Measurements from ENCODE around the gene IQSEC1.

Gene IQSEC1

DNA sequence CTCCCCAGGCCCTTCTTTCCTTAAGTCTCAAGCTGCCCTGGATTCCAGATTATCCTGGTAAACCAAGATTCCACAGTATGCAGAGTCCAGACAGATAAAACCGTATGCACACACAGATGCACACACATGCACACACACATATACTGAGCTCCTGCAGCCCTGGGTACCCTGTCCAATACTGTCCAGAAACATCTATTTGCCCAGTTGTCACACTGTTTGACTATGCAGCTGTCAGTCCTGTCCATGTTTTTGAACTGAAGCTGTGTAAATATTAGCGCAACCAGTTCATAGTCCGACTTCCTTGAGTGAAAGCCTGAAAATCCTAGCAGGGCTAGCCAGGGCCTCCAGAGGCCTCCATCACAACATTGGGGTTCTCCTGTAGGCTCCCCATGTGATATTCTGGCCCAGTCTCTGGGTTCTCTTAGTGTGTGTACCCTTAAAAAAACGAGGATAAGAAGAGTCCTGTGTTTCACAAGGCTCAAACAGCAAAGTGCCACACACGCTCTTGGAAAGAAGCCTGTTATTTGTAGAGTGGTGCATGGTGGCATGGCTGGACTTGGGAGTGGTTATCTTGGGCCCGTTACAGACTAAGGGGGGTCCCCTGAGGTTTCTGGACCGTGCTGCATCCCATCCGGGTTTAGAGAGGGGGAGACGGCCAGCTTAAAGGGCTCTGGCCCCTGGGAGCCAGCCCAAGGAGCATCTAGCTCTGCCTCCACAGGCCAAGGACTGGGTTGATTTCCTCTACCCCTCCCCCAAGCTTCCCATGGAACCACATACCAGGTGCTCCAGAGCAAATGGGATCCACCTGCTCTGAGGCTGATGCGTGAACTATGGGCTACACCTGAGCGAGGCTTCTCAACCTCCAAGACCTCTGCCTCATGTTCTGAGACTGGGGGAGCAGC lies 108.3 kb downstream of the IQSEC1 start:
- no peak for DNase-seq

DNA sequence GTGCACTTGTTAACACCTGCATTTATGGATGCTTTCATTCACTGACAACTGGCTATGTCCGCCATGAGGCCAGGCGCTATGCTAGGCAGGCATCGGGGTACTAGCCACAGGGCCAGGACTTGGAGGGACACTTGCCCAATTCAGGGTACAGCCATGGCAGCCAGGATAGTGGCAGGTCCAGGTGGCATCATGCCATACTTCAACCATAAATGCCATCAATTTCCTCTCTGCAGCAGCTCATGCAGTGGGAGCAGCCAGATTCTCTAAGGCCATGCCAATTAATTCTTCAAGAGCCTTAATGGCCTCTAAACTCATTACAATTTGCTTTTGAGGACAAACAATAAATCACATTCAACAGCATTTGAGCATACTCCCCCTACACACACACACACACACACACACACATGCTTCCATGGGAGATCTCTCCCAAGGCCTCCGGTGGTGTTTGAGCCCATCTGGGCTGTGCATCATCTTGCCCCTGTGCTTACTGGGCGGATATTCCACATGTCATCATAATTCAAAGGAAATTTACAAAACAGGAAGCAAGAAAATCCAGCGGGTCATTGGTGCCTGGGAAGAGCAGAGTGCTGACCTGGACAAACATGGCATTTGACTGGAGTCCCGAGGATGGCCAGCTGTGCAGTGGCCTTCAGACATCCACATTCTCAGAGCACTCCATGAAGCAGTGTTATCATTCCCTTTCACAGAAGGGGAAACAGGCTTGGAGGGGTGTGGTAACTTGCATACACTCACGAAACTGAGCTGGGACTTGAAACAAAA lies 109.1 kb downstream of the IQSEC1 start:
- DNase-seq = no peak

DNA sequence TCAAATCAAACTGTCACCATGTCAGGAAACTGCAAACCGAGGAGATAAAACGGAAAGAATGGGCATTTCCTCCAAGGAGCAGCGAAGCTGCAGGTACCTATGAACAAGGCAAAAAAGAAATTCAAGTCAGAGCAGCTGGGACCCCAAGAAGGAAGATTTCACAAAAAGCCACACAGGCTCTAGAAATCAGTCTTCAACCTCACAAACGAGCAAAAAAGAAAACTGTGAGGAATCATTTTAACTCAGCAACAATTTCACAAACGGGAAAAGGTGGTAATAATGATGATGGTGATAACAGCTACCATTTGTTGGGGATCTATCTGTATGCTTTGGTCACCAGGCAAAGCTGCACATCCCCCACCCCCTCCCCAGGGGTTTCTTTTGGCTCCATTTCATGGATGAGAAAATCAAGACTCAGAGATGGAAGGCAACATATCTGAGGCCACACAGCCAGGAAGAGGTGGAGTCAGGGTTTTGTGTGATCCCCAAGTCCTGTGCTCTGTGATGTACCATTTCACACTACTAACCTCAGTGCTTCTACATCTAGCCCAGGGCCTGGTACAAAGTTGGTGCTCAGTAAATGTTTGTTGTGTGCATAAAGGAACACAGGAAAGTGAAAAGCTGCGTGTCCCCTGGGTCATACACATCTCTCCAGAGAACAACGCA lies 109.9 kb downstream of the IQSEC1 start:
- no peak for DNase-seq

DNA sequence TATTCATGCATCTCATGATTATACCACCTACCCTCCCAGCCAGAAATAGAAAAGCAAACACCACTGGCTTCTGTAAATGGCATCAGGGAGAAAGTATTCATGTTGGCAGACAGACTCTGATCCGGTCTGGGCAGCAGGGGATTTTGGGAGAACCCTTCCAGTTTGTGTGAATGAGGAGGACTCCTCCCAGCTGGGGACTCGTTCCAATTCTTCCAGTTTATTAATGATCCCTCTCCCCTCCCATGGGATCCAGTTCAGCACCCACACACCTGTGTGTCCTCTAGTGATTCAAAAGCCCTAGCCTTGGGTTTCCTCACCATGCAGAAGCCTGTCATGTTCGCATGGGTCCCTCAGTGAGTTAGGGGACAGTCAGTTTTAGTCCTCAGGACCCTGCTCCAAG lies 110.9 kb downstream of the IQSEC1 start:
- no peak for DNase-seq

DNA sequence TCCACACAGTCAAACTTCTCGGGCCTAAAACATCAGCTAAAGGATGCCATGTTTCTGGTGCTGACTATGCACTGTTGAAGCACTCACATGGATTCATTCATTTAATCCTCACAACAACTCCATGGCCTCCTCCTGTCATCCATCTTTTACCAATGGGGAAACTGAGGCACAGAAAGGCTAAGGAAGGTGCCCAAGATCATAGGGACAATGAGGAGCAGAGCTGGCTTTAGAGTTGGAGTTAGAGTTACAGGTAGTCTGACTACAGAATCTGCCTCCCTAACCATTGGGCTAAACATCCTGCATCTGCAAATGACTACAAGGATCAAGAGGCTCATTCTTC lies 111.6 kb downstream of the IQSEC1 start:
- no peak for DNase-seq

DNA sequence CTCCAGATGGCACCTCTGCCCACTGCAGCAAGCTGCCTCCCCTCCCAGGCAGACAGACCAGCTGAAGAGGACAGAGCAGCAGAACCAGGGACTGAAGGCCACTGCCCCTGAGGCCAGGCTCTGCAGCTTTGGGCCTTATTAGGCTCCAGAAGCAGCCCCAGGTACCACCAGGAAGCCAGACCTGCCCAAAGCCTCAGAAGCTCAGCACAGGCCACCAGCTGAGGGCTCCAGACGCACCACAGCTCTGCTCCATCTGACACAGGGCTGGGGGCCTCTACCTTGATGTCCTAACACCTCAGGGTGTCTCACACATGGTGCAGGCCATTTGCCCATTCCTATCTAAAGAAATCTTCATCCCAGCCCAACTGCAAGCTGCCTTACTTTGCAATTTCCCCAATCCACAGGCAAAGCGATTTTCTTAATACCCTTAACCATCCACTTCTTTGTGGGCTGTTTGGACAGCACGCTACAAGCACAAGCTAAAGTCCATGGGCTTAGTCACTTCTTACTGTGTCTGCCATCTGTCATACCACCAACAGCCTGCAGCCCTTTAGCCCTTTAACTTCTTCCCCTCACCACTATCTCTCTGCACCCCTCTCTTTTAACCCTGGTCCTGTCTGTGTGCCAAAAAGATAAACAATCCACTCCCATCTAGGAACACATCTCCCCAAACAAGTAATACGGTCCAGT lies 112.1 kb downstream of the IQSEC1 start:
- no peak for DNase-seq

DNA sequence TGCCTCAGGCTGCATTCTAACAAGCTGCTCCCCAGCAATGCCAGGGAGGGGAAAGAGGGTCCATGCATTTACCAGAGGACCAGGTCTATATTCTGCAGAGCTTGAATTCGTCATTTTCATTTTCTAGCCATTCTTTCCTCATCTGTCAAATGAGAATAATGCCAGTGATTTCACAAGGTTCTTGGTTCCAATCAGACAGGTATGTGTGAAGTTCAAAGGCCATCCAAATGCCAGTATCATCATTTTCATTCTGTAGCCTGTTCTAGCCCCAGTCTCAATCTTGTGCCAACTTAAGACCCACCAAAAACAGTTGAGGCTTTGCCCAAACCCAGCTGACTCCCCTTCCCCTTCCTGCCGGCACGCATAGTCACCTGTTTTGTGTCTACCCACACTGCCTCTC lies 112.7 kb downstream of the IQSEC1 start:
- no peak for DNase-seq

DNA sequence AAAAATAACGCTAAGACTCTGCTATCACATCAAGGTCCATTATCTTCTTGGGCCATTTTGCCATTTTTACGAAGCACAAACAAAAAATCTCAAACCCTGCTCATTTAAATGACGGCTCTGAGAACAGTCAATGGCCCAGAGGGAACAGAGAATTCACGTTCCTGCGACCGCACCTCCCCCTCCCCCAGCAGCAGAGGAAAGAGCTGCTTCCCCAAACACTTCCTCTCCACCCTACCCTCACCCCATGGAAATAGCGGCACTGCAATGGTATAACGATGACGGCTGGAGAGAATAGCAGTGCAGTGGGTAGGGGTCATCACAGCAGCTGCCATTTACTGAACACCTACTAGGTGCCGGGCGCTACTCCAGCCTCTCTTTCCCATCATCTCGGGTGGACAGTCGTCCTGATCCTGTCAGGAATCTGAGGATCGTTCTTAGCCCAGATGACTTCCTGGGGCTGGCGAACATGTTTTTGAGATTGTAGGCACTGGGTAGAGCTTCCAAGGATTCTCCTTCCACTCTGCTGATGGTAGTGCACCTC lies 113.3 kb downstream of the IQSEC1 start:
- no peak for DNase-seq

DNA sequence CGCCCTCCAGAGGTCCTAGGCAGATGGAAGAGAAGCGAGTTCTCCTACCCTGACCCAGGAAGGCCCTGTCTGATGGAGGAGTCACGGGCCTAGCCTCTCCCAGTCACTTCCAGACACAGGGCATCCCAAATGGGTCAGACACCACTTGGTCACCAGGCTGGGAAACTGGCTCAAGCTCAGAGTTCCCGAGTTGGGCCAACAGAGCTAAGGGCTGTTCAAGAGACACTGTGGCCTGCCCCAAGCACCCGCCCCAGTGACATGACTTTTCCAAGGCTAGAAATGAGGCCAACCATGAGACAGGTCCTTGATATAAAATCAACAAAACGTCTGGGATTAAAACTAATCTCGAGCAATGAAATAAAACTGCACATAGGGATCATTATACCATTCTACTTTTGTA lies 113.8 kb downstream of the IQSEC1 start:
- no peak for DNase-seq

DNA sequence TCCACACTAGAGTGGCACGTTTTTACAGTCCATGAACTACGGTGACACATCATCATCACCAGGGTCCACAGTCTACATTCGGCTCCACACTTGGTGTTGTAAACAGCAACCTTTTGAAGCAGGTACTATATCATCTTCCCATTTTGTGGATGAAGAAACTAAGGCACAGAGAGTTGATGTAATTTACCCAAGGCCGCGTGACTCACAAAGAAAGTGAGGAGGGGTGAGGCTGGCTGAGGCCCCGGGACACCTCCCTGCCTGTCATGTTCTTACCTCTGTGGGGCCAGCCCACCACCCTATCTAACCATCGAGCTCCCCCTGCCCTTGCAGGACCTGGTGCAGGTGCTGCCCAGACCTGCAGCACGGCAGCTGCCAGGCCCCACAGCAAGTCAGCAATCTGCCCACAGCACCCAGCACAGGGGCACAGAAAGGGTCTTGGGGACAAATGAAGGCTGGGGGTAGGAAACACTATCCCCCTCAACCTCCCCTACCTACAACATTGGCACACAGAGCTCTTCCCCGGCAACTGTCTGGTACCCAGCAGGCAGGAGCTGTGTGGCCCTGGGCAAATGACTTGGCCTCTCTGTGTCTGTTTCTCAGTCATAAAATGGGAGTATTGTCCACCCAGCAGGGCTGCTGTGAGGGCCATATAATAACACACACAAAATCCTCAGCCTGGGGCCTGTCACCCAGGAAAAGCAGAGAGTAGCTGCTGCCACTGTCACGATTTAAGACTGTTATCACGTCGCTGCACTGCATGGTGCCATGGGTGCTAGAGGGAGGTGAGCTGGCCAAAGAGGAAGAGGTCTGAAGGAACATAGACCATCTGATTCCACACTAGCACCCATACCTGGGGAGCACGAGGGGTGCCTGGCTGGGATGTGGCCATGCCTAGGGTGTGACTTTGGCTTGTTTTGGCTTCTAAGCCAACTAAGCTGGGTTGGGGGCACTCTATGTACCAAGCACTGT lies 115.1 kb downstream of the IQSEC1 start:
- DNase-seq = no peak

DNA sequence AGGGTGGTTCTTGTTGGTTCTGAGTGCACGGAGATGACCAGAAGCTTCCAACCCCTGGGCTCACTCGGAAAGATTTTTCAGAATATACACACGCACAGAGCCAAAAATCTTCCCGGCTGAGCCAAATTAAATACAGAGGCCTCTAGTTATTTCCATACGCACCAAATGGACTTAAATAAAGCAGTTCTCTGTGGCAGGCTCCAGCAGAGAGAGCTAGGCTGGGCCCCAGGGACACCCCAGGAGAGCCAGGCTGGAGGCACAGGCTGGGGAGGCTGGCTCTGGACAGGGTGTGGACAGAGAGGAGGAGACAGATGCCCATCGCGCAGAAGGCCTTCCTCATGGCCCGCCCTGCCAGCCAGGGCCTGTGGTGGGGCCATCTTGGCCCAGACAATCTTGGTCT lies 115.9 kb downstream of the IQSEC1 start:
- no peak for DNase-seq

DNA sequence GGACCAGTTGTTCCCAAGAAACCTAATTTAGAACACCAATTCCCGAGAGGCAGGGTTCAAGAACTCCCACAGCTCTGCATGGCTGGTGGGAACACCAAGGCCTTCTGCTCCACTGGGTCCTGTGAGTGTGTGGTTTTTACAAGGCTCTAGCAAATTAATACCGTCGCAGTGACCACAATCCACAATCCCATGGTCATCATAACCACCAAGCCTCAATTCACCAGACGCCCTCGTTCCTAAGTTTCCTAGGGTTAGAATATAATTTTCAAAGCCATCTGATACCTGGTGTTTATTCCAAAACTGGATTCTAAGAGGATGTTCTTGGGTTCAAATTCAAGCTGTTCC lies 116.9 kb downstream of the IQSEC1 start:
- no peak for DNase-seq

DNA sequence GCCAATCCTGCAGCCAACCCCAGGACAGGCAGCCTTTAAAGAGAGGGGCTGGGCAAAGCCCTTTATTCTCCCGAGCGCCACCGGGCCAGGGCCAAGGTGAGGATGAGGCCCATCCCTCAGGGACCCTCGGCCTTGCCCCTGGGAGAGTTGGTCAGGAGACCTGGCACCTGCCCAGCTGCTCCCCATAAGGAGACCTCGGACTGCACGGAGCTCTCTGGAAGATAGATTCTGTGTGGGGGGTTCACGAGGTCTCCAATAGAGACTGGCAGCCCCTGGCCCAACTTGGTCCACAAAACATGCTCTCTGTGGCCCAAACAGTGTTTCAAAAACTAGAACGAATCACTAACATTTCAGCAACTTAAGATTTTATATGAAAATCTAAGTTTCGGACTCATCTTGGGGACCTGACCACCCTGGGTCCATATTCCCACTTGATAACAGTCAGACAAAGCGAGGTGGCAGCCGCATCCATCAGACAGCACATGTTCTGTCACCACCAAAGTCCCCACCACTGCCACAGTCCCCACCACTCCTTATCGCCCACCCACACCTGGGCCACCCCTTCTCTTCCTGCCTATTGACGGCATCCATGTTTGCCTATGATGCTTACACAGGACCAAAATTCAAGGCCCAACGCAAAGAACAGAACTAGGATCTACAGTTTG lies 117.4 kb downstream of the IQSEC1 start:
- no peak for DNase-seq

DNA sequence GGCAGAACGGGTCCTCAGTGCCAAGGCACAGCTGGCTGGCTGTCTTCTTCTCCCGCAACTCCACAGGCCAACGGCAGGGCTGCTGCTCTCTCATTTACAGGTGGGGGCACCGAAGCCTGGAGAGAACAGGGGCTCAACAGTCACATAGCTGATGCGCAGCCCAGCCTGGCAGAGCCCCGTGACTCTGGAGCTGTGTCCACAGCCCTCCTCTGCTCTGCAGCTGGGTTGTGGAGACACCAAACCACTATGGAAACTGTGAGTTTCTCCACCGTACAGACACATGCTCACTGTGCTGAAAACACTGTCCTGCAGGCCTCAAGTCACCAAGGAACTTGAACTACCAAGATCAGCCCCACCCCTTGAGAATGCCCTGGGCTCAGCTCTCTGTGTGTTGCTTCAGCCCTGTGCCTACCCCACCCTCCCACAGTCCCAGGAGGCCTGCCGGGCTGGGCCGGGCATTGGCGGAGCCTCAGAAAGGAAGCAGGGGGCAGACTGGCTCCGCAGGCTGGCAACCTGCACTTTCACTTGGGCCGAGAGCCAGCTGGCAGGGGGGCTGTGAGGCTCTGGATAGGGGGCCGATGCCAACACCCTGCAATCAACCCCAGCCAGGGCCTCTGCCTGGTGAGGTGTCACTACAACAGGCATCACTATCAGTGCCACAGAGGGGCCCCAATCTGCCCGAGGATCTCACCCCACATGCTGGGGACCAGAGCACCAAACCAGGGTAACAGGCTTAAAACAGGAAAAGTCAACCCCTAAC lies 118.2 kb downstream of the IQSEC1 start:
- no peak for DNase-seq

DNA sequence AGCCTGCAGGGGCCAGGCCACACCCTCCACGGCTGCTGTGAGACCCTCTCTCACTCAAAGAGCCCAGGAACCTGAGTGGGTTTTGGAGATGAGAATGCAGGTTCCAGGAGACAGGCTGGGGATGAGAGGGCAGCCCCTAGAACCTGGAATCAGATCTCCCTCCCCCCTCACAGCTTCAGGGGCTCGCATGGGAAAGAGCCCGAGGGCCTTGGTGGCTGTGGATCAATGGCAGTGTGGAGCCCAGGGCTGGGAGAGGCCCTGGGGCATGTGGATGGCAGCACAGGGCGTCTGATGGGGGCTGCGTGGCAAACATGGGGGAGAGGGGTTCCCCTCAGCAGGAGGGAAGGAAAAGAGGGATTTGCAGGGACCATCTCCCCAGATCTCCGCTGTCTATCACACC lies 119.0 kb downstream of the IQSEC1 start:
- DNase-seq = no peak

DNA sequence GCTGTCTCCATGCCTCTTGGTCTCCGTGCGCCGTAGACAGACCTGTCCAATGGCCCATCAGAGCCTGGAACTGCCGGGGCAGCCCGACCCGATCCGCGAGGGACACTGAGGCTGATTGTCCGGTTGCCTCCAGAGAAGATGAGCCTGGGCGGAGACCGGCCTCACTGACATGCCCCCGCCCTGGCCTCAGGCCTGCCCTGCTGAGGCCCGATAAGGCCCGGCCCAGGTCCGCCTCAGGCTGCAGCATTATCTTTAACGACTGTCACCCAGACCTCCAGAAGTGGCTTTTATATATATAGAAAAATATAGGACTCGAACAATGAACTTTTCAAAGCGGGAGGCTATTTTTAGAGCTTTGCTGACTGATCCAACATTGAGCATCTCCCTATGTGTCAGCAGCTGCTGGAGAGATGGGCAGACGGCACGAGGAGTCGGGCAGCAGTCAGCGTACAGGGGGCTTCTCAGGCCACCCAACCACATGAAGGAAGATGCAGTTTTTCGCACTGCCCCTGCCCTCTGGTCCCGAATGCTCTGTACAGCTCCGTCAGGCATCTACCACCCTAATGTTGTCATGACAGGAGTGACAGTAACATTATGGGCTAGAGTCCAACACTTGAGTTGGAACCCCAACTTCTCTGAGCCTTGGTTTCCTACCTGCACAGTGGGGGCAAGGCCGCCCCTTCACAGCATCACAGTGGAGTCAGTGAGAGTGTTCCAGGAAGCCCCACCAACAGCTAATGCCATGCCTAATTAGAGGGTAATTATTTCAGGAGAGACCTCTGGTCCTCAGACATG lies 119.8 kb downstream of the IQSEC1 start:
- no peak for DNase-seq

DNA sequence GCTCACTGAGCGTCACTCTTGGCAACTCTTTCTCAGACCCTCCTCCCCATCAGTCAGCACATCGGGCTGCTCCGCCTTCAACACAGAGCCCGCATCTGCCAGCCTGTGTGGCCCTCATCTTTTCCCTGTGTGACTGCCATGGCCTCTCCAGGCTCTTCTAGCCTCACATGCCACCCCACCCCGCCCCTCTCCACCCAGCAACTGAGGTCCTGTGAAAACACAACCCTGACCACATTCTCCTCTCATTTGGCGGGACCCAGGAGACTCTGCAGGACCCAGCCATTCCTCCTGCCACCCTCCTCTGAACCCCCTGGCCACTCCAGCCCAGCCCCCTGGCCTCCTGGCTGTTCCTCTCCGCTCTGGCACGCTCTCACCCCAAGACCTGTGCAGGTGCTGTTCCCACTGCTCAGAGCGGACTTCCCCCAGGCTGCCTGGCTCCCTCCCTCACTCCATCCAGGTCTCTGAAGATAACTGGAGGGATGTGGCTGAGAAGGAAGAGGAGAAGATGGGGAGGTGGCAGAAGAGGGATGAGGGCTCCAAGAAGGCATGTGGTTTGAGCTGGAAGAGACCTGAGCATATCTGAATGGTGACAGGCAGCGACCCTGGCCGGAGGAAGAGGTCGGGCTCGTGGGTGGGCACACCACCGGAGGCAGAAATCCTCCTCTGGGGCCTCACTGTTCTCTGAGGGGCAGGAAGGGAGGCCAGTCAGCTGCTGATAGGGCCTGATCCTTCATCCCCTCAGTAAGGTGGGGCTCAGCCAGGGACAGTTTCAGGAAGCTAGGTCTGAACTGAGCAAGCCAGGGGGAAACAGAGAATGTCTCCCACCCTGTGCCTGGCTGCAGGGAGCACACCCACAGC lies 120.7 kb downstream of the IQSEC1 start:
- DNase-seq = no peak

Measured in effector CD8-positive, alpha-beta T cell (primary cell).